ENCODE data around the gene SACS. TPM values are rescaled to one million over a fixed set of nuclear protein-coding genes. Genes with fewer than 3 reads are reported as not detected.

SACS gene
- 10 to 100 TPM in 2 of 3 donors, 1 to 10 TPM in 1; 10.0 to 13.1 (median 13.0) TPM for total RNA-seq
- total RNA-seq (2013) = 26.5 TPM

- Mint-ChIP-seq H3K27ac (no peak within 1 kb of the TSS), H3K27me3 (ENCODE audit: low read depth in 2 of 2) (peaks cover 30 to 42% of the 10 kb centered on the region in 2 donors), H3K9me3 (no peaks in the 10 kb centered on the region), H3K4me1 (peaks cover 11% of the 10 kb centered on the region in 2 donors), H3K4me3 (no peak within 1 kb of the TSS), H3K36me3 (no peaks in the 10 kb centered on the region)
- Histone ChIP-seq H3K9me3 (ENCODE audit: control insufficient read depth, insufficient read depth, low read length) (no peaks in the 10 kb centered on the region), H3K36me3 (ENCODE audit: control insufficient read depth, insufficient read depth, low read length) (no peaks in the 10 kb centered on the region), H3K4me3 (ENCODE audit: low read length) (no peak within 1 kb of the TSS), H3K27me3 (ENCODE audit: control insufficient read depth, insufficient read depth, low read length) (peaks cover 7% of the 10 kb centered on the region), H3K4me1 (ENCODE audit: control insufficient read depth, insufficient read depth, low read length) (peaks cover 7% of the 10 kb centered on the region), H3K27ac (ENCODE audit: low read length) (no peak within 1 kb of the TSS)
- TF ChIP-seq CTCF (IDR thresholded peaks at IDR 0.05) = no peak
- intact Hi-C loops (cut with micrococcal nuclease) = no loop called here
- no peak for DNase-seq
- peak in 1 of 3 donors; percentile 40 for ATAC-seq
- WGBS (ENCODE audit: insufficient coverage) = 15% methylated on average over 26 of the region's 26 CpGs
Measured at GRCh38 chr13:23433171-23434153, at the start of gene SACS. SACS (minus strand) TSS chr13:23433702; CDS start chr13:23411239, 22,463 bp downstream.

- no peak overlapping the region for H3K4me3 Mint-ChIP-seq
- no peak for TF ChIP-seq CTCF (IDR thresholded peaks at IDR 0.05)
- H3K27ac Mint-ChIP-seq = no peak overlapping the region
- Histone ChIP-seq H3K36me3 (ENCODE audit: control insufficient read depth, insufficient read depth, low read length) (no peaks in the 10 kb centered on the region), H3K27me3 (ENCODE audit: control insufficient read depth, insufficient read depth, low read length) (no peaks in the 10 kb centered on the region), H3K4me3 (ENCODE audit: low read length) (no peak overlapping the region), H3K27ac (ENCODE audit: low read length) (no peak overlapping the region), H3K4me1 (ENCODE audit: control insufficient read depth, insufficient read depth, low read length) (no peaks in the 10 kb centered on the region), H3K9me3 (ENCODE audit: control insufficient read depth, insufficient read depth, low read length) (peaks cover 4% of the 10 kb centered on the region)
- DNase-seq = no peak
- no peak for ATAC-seq
- peaks cover 22% of the 10 kb centered on the region for H3K36me3 Mint-ChIP-seq
- WGBS (ENCODE audit: insufficient coverage) = 100% methylated on average over 1 of the region's 1 CpG
- H3K9me3 Mint-ChIP-seq = peaks cover 10 to 16% of the 10 kb centered on the region in 2 donors
- H3K27me3 Mint-ChIP-seq (ENCODE audit: low read depth in 2 of 2) = no peaks in the 10 kb centered on the region
- no peaks in the 10 kb centered on the region for H3K4me1 Mint-ChIP-seq
- intact Hi-C loops (cut with micrococcal nuclease) = no loop called here
Measured at GRCh38 chr13:23480324-23480723, 46.8 kb upstream of the SACS start.

GRCh38 chr13:23477101-23477500 lies 43.6 kb upstream of the SACS start:
- Histone ChIP-seq H3K36me3 (ENCODE audit: control insufficient read depth, insufficient read depth, low read length) (no peaks in the 10 kb centered on the region), H3K9me3 (ENCODE audit: control insufficient read depth, insufficient read depth, low read length) (peaks cover 4% of the 10 kb centered on the region), H3K4me1 (ENCODE audit: control insufficient read depth, insufficient read depth, low read length) (no peaks in the 10 kb centered on the region), H3K27me3 (ENCODE audit: control insufficient read depth, insufficient read depth, low read length) (no peaks in the 10 kb centered on the region), H3K4me3 (ENCODE audit: low read length) (no peak overlapping the region), H3K27ac (ENCODE audit: low read length) (no peak overlapping the region)
- intact Hi-C loops (cut with micrococcal nuclease) = no loop called here
- no peak for TF ChIP-seq CTCF (IDR thresholded peaks at IDR 0.05)
- Mint-ChIP-seq H3K36me3 (peaks cover 22% of the 10 kb centered on the region), H3K27ac (no peak overlapping the region), H3K27me3 (ENCODE audit: low read depth in 2 of 2) (peaks cover 0 to 3% of the 10 kb centered on the region in 2 donors), H3K4me3 (no peak overlapping the region), H3K4me1 (no peaks in the 10 kb centered on the region), H3K9me3 (peaks cover 10 to 16% of the 10 kb centered on the region in 2 donors)
- no peak for DNase-seq
- no peak for ATAC-seq
